Progenitor cell of endocrine pancreas (in vitro differentiated cells): Measurements from ENCODE around the gene PSMB10. TPM values are rescaled to one million over a fixed set of nuclear protein-coding genes. Genes with fewer than 3 reads are reported as not detected.

Experiments used
- DNase-seq: peaks from one replicate; pipeline ENCODE4 v3.0.0; 2021; ENCODE audit warnings: low spot score; ENCODE audit not compliant: unreplicated experiment
- H3K27ac Mint-ChIP-seq: 2 replicates; pipeline ENCODE4 v1.8.0; 2021; ENCODE audit warnings: mild to moderate bottlenecking, moderate library complexity, mixed read lengths
- H3K27me3 Mint-ChIP-seq: 2 replicates; pipeline ENCODE4 v1.8.0; 2021; ENCODE audit warnings: mixed read lengths
- H3K36me3 Mint-ChIP-seq: 2 replicates; pipeline ENCODE4 v1.8.0; 2022; ENCODE audit warnings: mixed read lengths; ENCODE audit not compliant: insufficient read depth
- H3K4me1 Mint-ChIP-seq: 2 replicates; pipeline ENCODE4 v1.8.0; 2021; ENCODE audit warnings: low read depth, mixed read lengths
- H3K4me3 Mint-ChIP-seq: 2 replicates; pipeline ENCODE4 v1.8.0; 2021; ENCODE audit warnings: low read depth, mild to moderate bottlenecking, moderate library complexity, mixed read lengths
- H3K9me3 Mint-ChIP-seq: 2 replicates; pipeline ENCODE4 v1.8.0; 2021; ENCODE audit warnings: low read depth, mixed read lengths
- CTCF ChIP-seq: fragments of 200-600 bp; sonication (generic); IDR thresholded peaks from one replicate; pipeline ENCODE4 v1.5.0; 2021; ENCODE audit warnings: antibody characterized with exemption, mild to moderate bottlenecking; ENCODE audit not compliant: unreplicated experiment
- total RNA-seq: library from RNA; stranded (reverse); gene quantifications from 2 replicates; pipeline ENCODE4 v1.2.1, GENCODE V29; 2021

The PSMB10 gene
- total RNA-seq, 1 donor from 2014 or later = 9.8 TPM

- H3K4me1 Mint-ChIP-seq = peaks cover 6% of the 10 kb centered on the region
- H3K27ac Mint-ChIP-seq = no peak overlapping the region
- peaks cover 13% of the 10 kb centered on the region for H3K36me3 Mint-ChIP-seq
- no peak for TF ChIP-seq CTCF
- no peak for DNase-seq
- H3K9me3 Mint-ChIP-seq = no peaks in the 10 kb centered on the region
- H3K4me3 Mint-ChIP-seq = no peak overlapping the region
- H3K27me3 Mint-ChIP-seq = no peaks in the 10 kb centered on the region
These were observed 50.3 kb downstream of the PSMB10 start for GRCh38 chr16:67886387-67886786.

- peaks cover 6% of the 10 kb centered on the region for H3K4me1 Mint-ChIP-seq
- no peak for DNase-seq
- H3K27ac Mint-ChIP-seq = no peak overlapping the region
- no peak overlapping the region for H3K4me3 Mint-ChIP-seq
- peaks cover 13% of the 10 kb centered on the region for H3K36me3 Mint-ChIP-seq
- no peak for TF ChIP-seq CTCF
- H3K27me3 Mint-ChIP-seq = no peaks in the 10 kb centered on the region
- H3K9me3 Mint-ChIP-seq = no peaks in the 10 kb centered on the region
These were observed 50.7 kb downstream of the PSMB10 start for GRCh38 chr16:67885976-67886375.

GRCh38 chr16:67885545-67885944, 51.1 kb downstream of the PSMB10 start:
- Mint-ChIP-seq H3K27ac (no peak overlapping the region), H3K36me3 (peaks cover 13% of the 10 kb centered on the region), H3K4me1 (peaks cover 3% of the 10 kb centered on the region), H3K9me3 (no peaks in the 10 kb centered on the region), H3K4me3 (no peak overlapping the region), H3K27me3 (no peaks in the 10 kb centered on the region)
- no peak for DNase-seq
- TF ChIP-seq CTCF = no peak

- no peak within 1 kb of the TSS for H3K4me3 Mint-ChIP-seq
- H3K27ac Mint-ChIP-seq = no peak within 1 kb of the TSS
- H3K36me3 Mint-ChIP-seq = peaks cover 15% of the 10 kb centered on the region
- DNase-seq = peak; percentile 34
- no peaks in the 10 kb centered on the region for H3K27me3 Mint-ChIP-seq
- H3K4me1 Mint-ChIP-seq = peaks cover 2% of the 10 kb centered on the region
- no peak for TF ChIP-seq CTCF
- H3K9me3 Mint-ChIP-seq = no peaks in the 10 kb centered on the region
These were observed 52.0 kb downstream of the PSMB10 start, which contains the start of gene NRN1L for GRCh38 chr16:67884684-67885083. NRN1L (plus strand) TSS chr16:67884885; CDS start chr16:67884904, 19 bp downstream.

Other genes with a start within 250 kb of the PSMB10 start
- gene GFOD2, start 217.5 kb downstream of the PSMB10 start, total RNA-seq = 38.8 and 40.7 TPM in 2 replicates
- gene RANBP10, start 130.3 kb downstream of the PSMB10 start, total RNA-seq = 33.5 and 34.1 TPM in 2 replicates
- 12.3 and 14.5 TPM in 2 replicates for gene TSNAXIP1, start 130.0 kb downstream of the PSMB10 start, total RNA-seq
- gene THAP11, start 94.5 kb downstream of the PSMB10 start, total RNA-seq = 28.6 and 32.0 TPM in 2 replicates
- gene NUTF2, start 89.9 kb downstream of the PSMB10 start, total RNA-seq = 167 and 177 TPM in 2 replicates
- gene CENPT, start 89.2 kb downstream of the PSMB10 start, total RNA-seq = 76.2 and 80.6 TPM in 2 replicates
- gene EDC4, start 63.8 kb downstream of the PSMB10 start, total RNA-seq = 96.8 and 110 TPM in 2 replicates
- gene NRN1L, start 52.0 kb downstream of the PSMB10 start, total RNA-seq = not detected in 2 replicates
- gene PSKH1, start 43.6 kb downstream of the PSMB10 start, total RNA-seq = 42.8 and 45.0 TPM in 2 replicates
- 0.57 and 2.2 TPM in 2 replicates for gene CTRL, start 5.0 kb downstream of the PSMB10 start, total RNA-seq
- gene LCAT, start 7.3 kb upstream of the PSMB10 start, total RNA-seq = 31.9 and 32.1 TPM in 2 replicates
- 74.3 and 75.6 TPM in 2 replicates for gene SLC12A4, start 31.8 kb upstream of the PSMB10 start, total RNA-seq
- gene DPEP3, start 43.6 kb upstream of the PSMB10 start, total RNA-seq = not detected in 2 replicates
- gene DPEP2, start 62.6 kb upstream of the PSMB10 start, total RNA-seq = not detected in 2 replicates
- not detected in 2 replicates for gene DPEP2NB, start 79.1 kb upstream of the PSMB10 start, total RNA-seq
- gene DDX28, start 86.4 kb upstream of the PSMB10 start, total RNA-seq = 9.5 and 10.4 TPM in 2 replicates
- 18.8 and 21.2 TPM in 2 replicates for gene DUS2, start 86.4 kb upstream of the PSMB10 start, total RNA-seq
- gene NFATC3, start 148.5 kb upstream of the PSMB10 start, total RNA-seq = 48.7 and 51.8 TPM in 2 replicates